ENCODE results near the gene STN1. TPM values are rescaled to one million over a fixed set of nuclear protein-coding genes. Genes with fewer than 3 reads are reported as not detected.

Gene STN1
- total RNA-seq, 2 donors from 2014 or later = 52.0 to 57.7 TPM

Other genes with a start within 250 kb of the STN1 start
- gene SH3PXD2A, start 62.6 kb downstream of the STN1 start, total RNA-seq = 10 to 100 TPM in 1 of 2 donors, 1 to 10 TPM in 1; 7.8 to 10.2 TPM
- gene SLK, start 49.0 kb upstream of the STN1 start, total RNA-seq = 10 to 100 TPM; 22.5 to 25.1 TPM
- gene COL17A1, start 167.7 kb upstream of the STN1 start, total RNA-seq = not detected
- gene SFR1, start 204.0 kb upstream of the STN1 start, total RNA-seq = 10 to 100 TPM; 16.0 to 16.3 TPM

Data from activated T-cell treated with anti-CD3 and anti-CD28 coated beads, Interleukin-2, amount 50 U/mL, for 72 hours (primary cell).